Measurements from ENCODE around the gene MKI67. TPM values are rescaled to one million over a fixed set of nuclear protein-coding genes. Genes with fewer than 3 reads are reported as not detected.

Gene MKI67
- total and polyA plus RNA-seq, 2 donors (not counting 1 experiment from before 2014, with no cell fraction given), result 0.36 to 0.47 TPM

GRCh38 chr10:128128582-128128981, 2.4 kb upstream of the MKI67 start:
- Histone ChIP-seq H3K27ac (ENCODE audit: low read length in 2 of 2) (no peak overlapping the region), H2AFZ (ENCODE audit: insufficient read depth, low read depth, low read length, poor library complexity, severe bottlenecking) (no peak overlapping the region), H3K4me2 (replicated peaks; ENCODE audit: low read depth, low read length, poor library complexity, severe bottlenecking) (no peak overlapping the region), H3K9me3 (ENCODE audit: control extremely low read depth in 1 of 3, control insufficient read depth in 2 of 3, insufficient read depth in 1 of 3, low read length in 2 of 3) (no peaks in the 10 kb centered on the region), H4K20me1 (ENCODE audit: control insufficient read depth, insufficient read depth, low read length, poor library complexity, severe bottlenecking) (no peaks in the 10 kb centered on the region), H3K9ac (ENCODE audit: low read length) (no peak overlapping the region), H3K4me3 (ENCODE audit: control extremely low read depth in 1 of 5, extremely low read depth in 1 of 5, insufficient read depth in 1 of 5, low read depth in 2 of 5, low read length in 4 of 5) (no peak overlapping the region), H3K36me3 (replicated peaks in 1 of 2; ENCODE audit: control extremely low read depth in 1 of 2, control insufficient read depth in 1 of 2, extremely low read depth in 1 of 2, insufficient read depth in 2 of 2, low read length in 1 of 2) (no peaks in the 10 kb centered on the region), H3K4me1 (ENCODE audit: control insufficient read depth in 2 of 2, insufficient read depth in 2 of 2, low read length in 2 of 2) (peaks cover 18 to 23% of the 10 kb centered on the region in 2 donors), H3K27me3 (replicated peaks in 1 of 4; ENCODE audit: control extremely low read depth in 1 of 4, control insufficient read depth in 3 of 4, insufficient read depth in 4 of 4, low read length in 3 of 4) (peaks cover 0 to 21% (median 16%) of the 10 kb centered on the region in 4 experiments), H3K79me2 (ENCODE audit: control insufficient read depth, insufficient read depth, low read length) (peaks cover 23% of the 10 kb centered on the region)
- WGBS (ENCODE audit: insufficient coverage), result 100% methylated on average over 1 of the region's 8 CpGs
- DNase-seq, result no peak
- no peak overlapping the region for H3K27ac Mint-ChIP-seq
- H3K27me3 Mint-ChIP-seq, result peaks cover 16% of the 10 kb centered on the region
- H3K4me3 Mint-ChIP-seq, result no peak overlapping the region
- H3K4me1 Mint-ChIP-seq, result peaks cover 22% of the 10 kb centered on the region
- TF ChIP-seq CTCF (IDR thresholded peaks at IDR 0.05) (no peak), EZH2 (IDR thresholded peaks at IDR 0.05; ENCODE audit: borderline replicate concordance, insufficient read depth, low read depth, low read length, poor library complexity, severe bottlenecking) (no peak)
- CTCF ChIA-PET, result no interaction called here
- no peak for ATAC-seq (ENCODE audit: low read depth)
- intact Hi-C loops (cut with micrococcal nuclease), result loop anchor here (5.0 kb wide), 1 partner anchor 1339 kb away; the partner anchor contains the start of gene MGMT
- H3K9me3 Mint-ChIP-seq (ENCODE audit: insufficient read depth), result no peaks in the 10 kb centered on the region
- POLR2A ChIA-PET, result no interaction called here

GRCh38 chr10:128125416-128125943, 743 bp downstream of the MKI67 start:
- Mint-ChIP-seq H3K4me3 (peak overlapping the region; percentile 89), H3K27ac (peak overlapping the region; percentile 20), H3K9me3 (ENCODE audit: insufficient read depth) (no peaks in the 10 kb centered on the region), H3K27me3 (peaks cover 27% of the 10 kb centered on the region), H3K4me1 (peaks cover 29% of the 10 kb centered on the region)
- no peak overlapping the region for H3K27ac ChIP-seq (ENCODE audit: low read length in 2 of 2)
- WGBS (ENCODE audit: insufficient coverage), result under 1% methylated on average over 26 of the region's 33 CpGs
- DNase-seq (peak; percentile 44), ATAC-seq (ENCODE audit: low read depth) (no peak)
- CTCF ChIA-PET, result interaction anchor here (0.7 to 1.3 kb wide), 2 partner anchors 56 to 89 kb away, joined by 3 read pairs; no protein-coding TSS in a partner anchor
- intact Hi-C loops (cut with micrococcal nuclease), result loop anchor here (5.0 kb wide), 1 partner anchor 1342 kb away; the partner anchor contains the start of gene MGMT
- POLR2A ChIA-PET, result interaction anchor here (0.6 kb wide), 1 partner anchor 84 kb away, joined by 3 read pairs; no protein-coding TSS in a partner anchor
- peaks cover 39% of the 10 kb centered on the region for H3K79me2 ChIP-seq (ENCODE audit: control insufficient read depth, insufficient read depth, low read length)
- TF ChIP-seq EZH2 (IDR thresholded peaks at IDR 0.05; ENCODE audit: borderline replicate concordance, insufficient read depth, low read depth, low read length, poor library complexity, severe bottlenecking) (no peak), CTCF (IDR thresholded peaks at IDR 0.05) (no peak)
- H3K4me2 ChIP-seq (replicated peaks; ENCODE audit: low read depth, low read length, poor library complexity, severe bottlenecking), result peak overlapping the region; percentile 97
- H3K4me1 ChIP-seq (ENCODE audit: control insufficient read depth in 2 of 2, insufficient read depth in 2 of 2, low read length in 2 of 2), result peaks cover 18 to 23% of the 10 kb centered on the region in 2 donors
- H3K4me3 ChIP-seq (ENCODE audit: control extremely low read depth in 1 of 5, extremely low read depth in 1 of 5, insufficient read depth in 1 of 5, low read depth in 2 of 5, low read length in 4 of 5), result peak overlapping the region; percentile 3 to 96 (median 73)
- peak overlapping the region; percentile 83 for H3K9ac ChIP-seq (ENCODE audit: low read length)
- peaks cover 0 to 1% (median 0%) of the 10 kb centered on the region in 3 donors for H3K9me3 ChIP-seq (ENCODE audit: control extremely low read depth in 1 of 3, control insufficient read depth in 2 of 3, insufficient read depth in 1 of 3, low read length in 2 of 3)
- no peaks in the 10 kb centered on the region for H3K36me3 ChIP-seq (replicated peaks in 1 of 2; ENCODE audit: control extremely low read depth in 1 of 2, control insufficient read depth in 1 of 2, extremely low read depth in 1 of 2, insufficient read depth in 2 of 2, low read length in 1 of 2)
- peaks cover 0 to 23% (median 19%) of the 10 kb centered on the region in 4 experiments for H3K27me3 ChIP-seq (replicated peaks in 1 of 4; ENCODE audit: control extremely low read depth in 1 of 4, control insufficient read depth in 3 of 4, insufficient read depth in 4 of 4, low read length in 3 of 4)
- no peaks in the 10 kb centered on the region for H4K20me1 ChIP-seq (ENCODE audit: control insufficient read depth, insufficient read depth, low read length, poor library complexity, severe bottlenecking)
- peak overlapping the region; percentile 55 for H2AFZ ChIP-seq (ENCODE audit: insufficient read depth, low read depth, low read length, poor library complexity, severe bottlenecking)

Data from B cell (primary cell).